Measurements from ENCODE around the gene AVPR2.
A peak's percentile ranks its signal among the peaks of the same experiment; 100 is the strongest.

AVPR2 gene

GRCh38 chrX:153931151-153931550 lies 26.7 kb downstream of the AVPR2 start:
- peaks cover 0 to 2% of the 10 kb centered on the region in 2 donors for H3K27me3 ChIP-seq (ENCODE audit: control insufficient read depth in 2 of 2, insufficient read depth in 2 of 2, low read length in 2 of 2)
- H3K9ac ChIP-seq (ENCODE audit: low read depth in 1 of 2, low read length in 2 of 2): no peak overlapping the region
- H3K27ac ChIP-seq (ENCODE audit: low read depth in 2 of 2, low read length in 2 of 2): no peak overlapping the region
- H3K4me3 ChIP-seq (ENCODE audit: low read length in 2 of 2): no peak overlapping the region
- no peaks in the 10 kb centered on the region for H3K9me3 ChIP-seq (ENCODE audit: control insufficient read depth in 2 of 2, low read length in 2 of 2)
- H3K4me1 ChIP-seq (ENCODE audit: control insufficient read depth in 2 of 2, insufficient read depth in 2 of 2, low read length in 2 of 2): peaks cover 32 to 37% of the 10 kb centered on the region in 2 donors
- H3K36me3 ChIP-seq (ENCODE audit: control insufficient read depth in 2 of 2, insufficient read depth in 2 of 2, low read length in 2 of 2): peaks cover 4 to 11% of the 10 kb centered on the region in 2 donors

GRCh38 chrX:153931748-153932147 lies 27.3 kb downstream of the AVPR2 start:
- H3K9me3 ChIP-seq (ENCODE audit: control insufficient read depth in 2 of 2, low read length in 2 of 2): no peaks in the 10 kb centered on the region
- H3K27me3 ChIP-seq (ENCODE audit: control insufficient read depth in 2 of 2, insufficient read depth in 2 of 2, low read length in 2 of 2): no peaks in the 10 kb centered on the region
- H3K4me1 ChIP-seq (ENCODE audit: control insufficient read depth in 2 of 2, insufficient read depth in 2 of 2, low read length in 2 of 2): peaks cover 27 to 31% of the 10 kb centered on the region in 2 donors
- no peak overlapping the region for H3K4me3 ChIP-seq (ENCODE audit: low read length in 2 of 2)
- peaks cover 4 to 11% of the 10 kb centered on the region in 2 donors for H3K36me3 ChIP-seq (ENCODE audit: control insufficient read depth in 2 of 2, insufficient read depth in 2 of 2, low read length in 2 of 2)
- no peak overlapping the region for H3K27ac ChIP-seq (ENCODE audit: low read depth in 2 of 2, low read length in 2 of 2)
- no peak overlapping the region for H3K9ac ChIP-seq (ENCODE audit: low read depth in 1 of 2, low read length in 2 of 2)

GRCh38 chrX:153932220-153932915 lies 27.9 kb downstream of the AVPR2 start:
- peaks cover 21 to 25% of the 10 kb centered on the region in 2 donors for H3K4me1 ChIP-seq (ENCODE audit: control insufficient read depth in 2 of 2, insufficient read depth in 2 of 2, low read length in 2 of 2)
- H3K9ac ChIP-seq (ENCODE audit: low read depth in 1 of 2, low read length in 2 of 2): no peak overlapping the region
- H3K27ac ChIP-seq (ENCODE audit: low read depth in 2 of 2, low read length in 2 of 2): no peak overlapping the region
- no peak overlapping the region for H3K4me3 ChIP-seq (ENCODE audit: low read length in 2 of 2)
- no peaks in the 10 kb centered on the region for H3K9me3 ChIP-seq (ENCODE audit: control insufficient read depth in 2 of 2, low read length in 2 of 2)
- no peaks in the 10 kb centered on the region for H3K27me3 ChIP-seq (ENCODE audit: control insufficient read depth in 2 of 2, insufficient read depth in 2 of 2, low read length in 2 of 2)
- H3K36me3 ChIP-seq (ENCODE audit: control insufficient read depth in 2 of 2, insufficient read depth in 2 of 2, low read length in 2 of 2): peaks cover 4 to 11% of the 10 kb centered on the region in 2 donors

- Histone ChIP-seq H3K27me3 (ENCODE audit: control insufficient read depth in 2 of 2, insufficient read depth in 2 of 2, low read length in 2 of 2) (no peaks in the 10 kb centered on the region), H3K9ac (ENCODE audit: low read depth in 1 of 2, low read length in 2 of 2) (peak overlapping the region; percentile 58 to 71), H3K4me3 (ENCODE audit: low read length in 2 of 2) (peak overlapping the region; percentile 72 to 75), H3K4me1 (ENCODE audit: control insufficient read depth in 2 of 2, insufficient read depth in 2 of 2, low read length in 2 of 2) (peaks cover 17 to 18% of the 10 kb centered on the region in 2 donors), H3K27ac (ENCODE audit: low read depth in 2 of 2, low read length in 2 of 2) (peak overlapping the region in 1 of 2 donors; percentile 43), H3K36me3 (ENCODE audit: control insufficient read depth in 2 of 2, insufficient read depth in 2 of 2, low read length in 2 of 2) (peaks cover 4 to 11% of the 10 kb centered on the region in 2 donors), H3K9me3 (ENCODE audit: control insufficient read depth in 2 of 2, low read length in 2 of 2) (no peaks in the 10 kb centered on the region)
Observed at GRCh38 chrX:153933748-153934147, 29.3 kb downstream of the AVPR2 start.

- peaks cover 12 to 13% of the 10 kb centered on the region in 2 donors for H3K4me1 ChIP-seq (ENCODE audit: control insufficient read depth in 2 of 2, insufficient read depth in 2 of 2, low read length in 2 of 2)
- H3K4me3 ChIP-seq (ENCODE audit: low read length in 2 of 2): peak overlapping the region; percentile 72 to 75
- peak overlapping the region in 1 of 2 donors; percentile 43 for H3K27ac ChIP-seq (ENCODE audit: low read depth in 2 of 2, low read length in 2 of 2)
- H3K9me3 ChIP-seq (ENCODE audit: control insufficient read depth in 2 of 2, low read length in 2 of 2): no peaks in the 10 kb centered on the region
- H3K9ac ChIP-seq (ENCODE audit: low read depth in 1 of 2, low read length in 2 of 2): peak overlapping the region; percentile 58 to 71
- H3K36me3 ChIP-seq (ENCODE audit: control insufficient read depth in 2 of 2, insufficient read depth in 2 of 2, low read length in 2 of 2): peaks cover 4 to 11% of the 10 kb centered on the region in 2 donors
- H3K27me3 ChIP-seq (ENCODE audit: control insufficient read depth in 2 of 2, insufficient read depth in 2 of 2, low read length in 2 of 2): no peaks in the 10 kb centered on the region
Observed at GRCh38 chrX:153934148-153934761, 29.8 kb downstream of the AVPR2 start.

- Histone ChIP-seq H3K9me3 (ENCODE audit: control insufficient read depth in 2 of 2, low read length in 2 of 2) (no peaks in the 10 kb centered on the region), H3K4me3 (ENCODE audit: low read length in 2 of 2) (peak within 1 kb of the TSS; percentile 72 to 75), H3K36me3 (ENCODE audit: control insufficient read depth in 2 of 2, insufficient read depth in 2 of 2, low read length in 2 of 2) (peaks cover 4 to 11% of the 10 kb centered on the region in 2 donors), H3K27ac (ENCODE audit: low read depth in 2 of 2, low read length in 2 of 2) (peak within 1 kb of the TSS in 1 of 2 donors; percentile 43), H3K9ac (ENCODE audit: low read depth in 1 of 2, low read length in 2 of 2) (peak within 1 kb of the TSS; percentile 58 to 71), H3K4me1 (ENCODE audit: control insufficient read depth in 2 of 2, insufficient read depth in 2 of 2, low read length in 2 of 2) (peaks cover 9 to 10% of the 10 kb centered on the region in 2 donors), H3K27me3 (ENCODE audit: control insufficient read depth in 2 of 2, insufficient read depth in 2 of 2, low read length in 2 of 2) (no peaks in the 10 kb centered on the region)
Observed at GRCh38 chrX:153934762-153935325, 30.4 kb downstream of the AVPR2 start, which contains the start of gene NAA10. Gene NAA10 (minus strand): TSS chrX:153935037. CDS start chrX:153934904, 133 bp downstream.

- Histone ChIP-seq H3K4me3 (ENCODE audit: low read length in 2 of 2) (peak overlapping the region; percentile 32 to 50), H3K9me3 (ENCODE audit: control insufficient read depth in 2 of 2, low read length in 2 of 2) (no peaks in the 10 kb centered on the region), H3K4me1 (ENCODE audit: control insufficient read depth in 2 of 2, insufficient read depth in 2 of 2, low read length in 2 of 2) (peaks cover 9 to 10% of the 10 kb centered on the region in 2 donors), H3K27me3 (ENCODE audit: control insufficient read depth in 2 of 2, insufficient read depth in 2 of 2, low read length in 2 of 2) (peaks cover 0 to 4% of the 10 kb centered on the region in 2 donors), H3K27ac (ENCODE audit: low read depth in 2 of 2, low read length in 2 of 2) (no peak overlapping the region), H3K9ac (ENCODE audit: low read depth in 1 of 2, low read length in 2 of 2) (peak overlapping the region in 1 of 2 donors; percentile 5), H3K36me3 (ENCODE audit: control insufficient read depth in 2 of 2, insufficient read depth in 2 of 2, low read length in 2 of 2) (peaks cover 4 to 11% of the 10 kb centered on the region in 2 donors)
Observed at GRCh38 chrX:153935326-153935851, 30.9 kb downstream of the AVPR2 start.

- H3K27me3 ChIP-seq (ENCODE audit: control insufficient read depth in 2 of 2, insufficient read depth in 2 of 2, low read length in 2 of 2): peaks cover 0 to 4% of the 10 kb centered on the region in 2 donors
Observed at GRCh38 chrX:153937056-153937455, 32.6 kb downstream of the AVPR2 start.

GRCh38 chrX:153938226-153938786 lies 33.8 kb downstream of the AVPR2 start:
- Histone ChIP-seq H3K4me3 (ENCODE audit: low read length in 2 of 2) (no peak overlapping the region), H3K9ac (ENCODE audit: low read depth in 1 of 2, low read length in 2 of 2) (no peak overlapping the region), H3K27ac (ENCODE audit: low read depth in 2 of 2, low read length in 2 of 2) (no peak overlapping the region), H3K4me1 (ENCODE audit: control insufficient read depth in 2 of 2, insufficient read depth in 2 of 2, low read length in 2 of 2) (peaks cover 9 to 10% of the 10 kb centered on the region in 2 donors), H3K27me3 (ENCODE audit: control insufficient read depth in 2 of 2, insufficient read depth in 2 of 2, low read length in 2 of 2) (peaks cover 0 to 4% of the 10 kb centered on the region in 2 donors), H3K36me3 (ENCODE audit: control insufficient read depth in 2 of 2, insufficient read depth in 2 of 2, low read length in 2 of 2) (no peaks in the 10 kb centered on the region), H3K9me3 (ENCODE audit: control insufficient read depth in 2 of 2, low read length in 2 of 2) (no peaks in the 10 kb centered on the region)

More at GRCh38 chrX:153937056-153937455, 32.6 kb downstream of the AVPR2 start:
- H3K36me3 ChIP-seq (ENCODE audit: control insufficient read depth in 2 of 2, insufficient read depth in 2 of 2, low read length in 2 of 2): no peaks in the 10 kb centered on the region
- H3K9me3 ChIP-seq (ENCODE audit: control insufficient read depth in 2 of 2, low read length in 2 of 2): no peaks in the 10 kb centered on the region
- H3K4me3 ChIP-seq (ENCODE audit: low read length in 2 of 2): no peak overlapping the region
- no peak overlapping the region for H3K9ac ChIP-seq (ENCODE audit: low read depth in 1 of 2, low read length in 2 of 2)
- H3K27ac ChIP-seq (ENCODE audit: low read depth in 2 of 2, low read length in 2 of 2): no peak overlapping the region
- H3K4me1 ChIP-seq (ENCODE audit: control insufficient read depth in 2 of 2, insufficient read depth in 2 of 2, low read length in 2 of 2): peaks cover 9 to 10% of the 10 kb centered on the region in 2 donors

Data from mucosa of rectum (tissue), 2 donors.